Measurements from ENCODE around the gene MAP3K6.
A peak's percentile ranks its signal among the peaks of the same experiment; 100 is the strongest.

Gene MAP3K6

DNA sequence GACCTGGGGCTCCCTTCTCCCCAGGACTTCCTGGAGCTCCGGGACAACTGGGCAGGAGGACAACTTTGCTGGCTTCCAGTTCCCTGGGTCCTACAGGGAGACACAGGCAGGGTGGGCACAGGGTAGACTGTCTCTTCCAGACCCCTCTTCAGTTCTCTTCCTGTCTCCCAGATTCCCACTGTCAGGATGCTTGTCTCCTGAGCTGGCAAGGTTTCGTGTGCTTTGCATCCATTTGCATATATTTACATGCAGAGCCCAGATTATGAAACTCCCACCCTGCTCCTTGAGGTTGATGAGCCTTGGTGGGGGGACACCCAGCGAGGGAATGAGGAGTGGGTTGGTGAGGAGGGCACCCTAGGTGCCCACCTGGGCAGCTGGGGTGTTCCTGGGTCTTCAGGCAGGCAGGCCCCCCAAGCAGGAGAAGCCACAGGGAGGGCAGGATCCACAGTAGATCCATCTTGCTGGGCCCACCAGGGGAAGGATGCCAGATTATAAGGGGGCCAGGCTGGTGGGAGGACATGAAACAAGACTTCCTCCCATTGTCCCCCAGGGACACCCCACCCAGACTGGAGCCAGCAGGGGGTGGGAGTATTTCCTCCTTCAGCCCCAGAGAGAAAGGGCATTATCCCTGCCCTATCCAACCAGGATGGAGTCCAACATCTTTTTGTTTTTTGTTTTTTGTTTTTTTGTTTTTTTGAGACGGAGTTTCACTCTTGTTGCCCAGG, 7.8 kb upstream of the MAP3K6 start, which contains the start of gene FCN3:
FCN3 (minus strand) TSS at position 463 of the 725 bp plus-strand sequence; CDS start at position 457, 6 bp downstream.
- DNase-seq, result no peak

DNA sequence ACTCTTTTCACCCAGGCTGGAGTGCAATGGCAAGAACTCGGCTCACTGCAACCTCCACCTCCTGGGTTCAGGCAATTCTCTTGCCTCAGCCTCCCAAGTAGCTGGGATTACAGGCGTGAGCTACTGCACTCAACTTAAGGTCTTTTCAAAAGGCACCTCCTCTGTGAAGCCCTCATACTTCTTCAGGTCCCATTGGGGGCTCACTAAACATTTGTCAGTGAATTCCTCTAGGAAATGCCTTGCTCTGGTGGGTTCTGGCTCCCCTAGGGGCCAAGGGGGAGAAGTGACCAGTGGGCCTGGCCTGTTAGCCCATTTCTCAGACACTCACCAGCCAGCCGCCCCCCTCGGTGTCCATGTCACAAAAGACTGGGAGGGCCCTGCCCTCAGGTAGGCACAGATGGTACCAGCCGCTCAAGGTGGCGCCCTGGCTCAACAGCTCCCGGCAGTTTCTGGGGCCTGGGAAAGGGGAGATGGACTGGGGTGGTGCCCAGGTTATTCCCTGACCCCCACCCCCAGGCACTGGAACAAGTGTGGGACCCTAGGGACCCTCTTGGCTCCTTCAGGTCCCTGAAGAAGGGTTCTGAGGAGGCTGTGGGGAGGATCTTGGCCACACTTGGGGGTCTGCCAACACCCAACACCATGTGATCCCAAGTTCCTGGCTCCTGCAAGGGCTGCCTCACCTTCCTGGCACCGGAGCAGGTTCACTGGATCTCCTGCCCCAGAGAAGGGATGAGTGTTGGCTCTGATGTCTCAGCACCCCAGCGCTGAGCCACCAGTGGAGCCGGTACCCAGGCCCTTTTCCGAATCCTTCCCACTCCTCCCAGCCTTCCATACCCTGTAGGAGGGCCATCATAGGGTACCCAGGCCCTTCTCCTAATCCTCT, 6.3 kb upstream of the MAP3K6 start:
- no peak for DNase-seq

DNA sequence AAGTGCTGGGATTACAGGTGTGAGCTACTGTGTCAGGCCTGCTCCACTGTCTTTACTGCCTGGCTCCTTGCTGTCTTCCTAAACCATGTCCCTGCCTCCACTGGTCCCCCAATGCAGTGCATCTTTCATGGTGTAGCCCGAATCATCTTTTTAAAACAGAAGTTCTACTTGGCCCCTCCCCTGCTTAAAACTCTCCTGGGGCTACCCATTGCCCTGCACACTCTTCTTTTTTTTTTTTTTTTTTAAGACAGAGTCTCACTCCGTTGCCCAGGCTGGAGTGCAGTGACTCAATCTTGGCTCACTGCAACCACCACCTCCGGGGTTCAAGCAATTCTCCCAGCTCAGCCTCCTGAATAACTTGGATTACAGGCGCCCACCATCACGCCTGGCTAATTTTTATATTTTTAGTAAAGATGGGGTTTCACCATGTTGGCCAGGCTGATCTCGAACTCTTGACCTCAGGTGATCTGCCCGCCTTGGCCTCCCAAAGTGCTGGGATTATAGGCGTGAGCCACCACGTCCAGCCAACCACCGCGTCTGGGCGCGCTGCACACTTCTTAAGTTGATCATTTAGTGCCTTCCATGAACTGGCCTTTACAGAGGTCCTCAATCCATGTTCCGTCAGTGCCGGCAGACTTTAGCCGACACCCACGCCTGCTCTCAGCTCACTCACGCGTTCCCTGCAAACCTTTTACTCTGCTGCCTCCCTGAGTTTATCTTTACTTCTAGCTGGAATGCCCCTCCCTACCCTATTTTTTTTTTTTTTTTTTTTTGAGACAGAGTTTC, 5.5 kb upstream of the MAP3K6 start:
- DNase-seq, result no peak

DNA sequence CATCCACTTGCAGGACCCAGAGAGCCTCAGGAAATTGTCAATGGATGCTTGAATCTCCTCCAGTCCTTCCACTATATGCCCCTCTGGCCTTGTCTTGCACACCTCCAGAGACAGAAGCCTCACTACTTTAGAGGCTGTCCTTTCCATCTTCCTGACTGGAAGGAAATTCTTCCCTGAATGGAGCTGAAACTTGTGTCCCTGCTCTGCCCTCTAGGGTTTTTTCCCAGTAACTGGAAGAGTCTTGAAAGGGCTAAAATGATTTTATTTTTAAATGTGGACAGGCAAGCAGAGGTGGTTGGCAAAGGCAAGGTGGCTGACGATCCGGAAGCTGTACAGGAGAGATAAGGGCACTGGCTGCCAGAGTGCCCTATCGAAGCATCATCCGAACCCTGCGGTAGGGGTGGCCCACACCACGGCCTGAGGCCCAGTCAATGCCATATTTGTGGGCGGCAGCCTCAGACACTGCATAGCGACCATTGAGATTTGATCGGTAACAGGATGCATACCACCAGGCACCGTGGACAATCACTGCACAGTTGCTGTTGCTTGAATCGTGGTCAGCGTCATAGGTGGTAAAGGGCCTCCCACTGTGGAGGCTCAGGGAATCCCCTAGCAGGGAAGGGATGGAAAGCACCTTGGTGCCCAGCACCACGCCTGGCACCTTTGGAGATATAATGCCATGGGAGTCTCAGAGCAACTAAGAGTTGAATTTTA, 2.3 kb upstream of the MAP3K6 start:
- no peak for DNase-seq

DNA sequence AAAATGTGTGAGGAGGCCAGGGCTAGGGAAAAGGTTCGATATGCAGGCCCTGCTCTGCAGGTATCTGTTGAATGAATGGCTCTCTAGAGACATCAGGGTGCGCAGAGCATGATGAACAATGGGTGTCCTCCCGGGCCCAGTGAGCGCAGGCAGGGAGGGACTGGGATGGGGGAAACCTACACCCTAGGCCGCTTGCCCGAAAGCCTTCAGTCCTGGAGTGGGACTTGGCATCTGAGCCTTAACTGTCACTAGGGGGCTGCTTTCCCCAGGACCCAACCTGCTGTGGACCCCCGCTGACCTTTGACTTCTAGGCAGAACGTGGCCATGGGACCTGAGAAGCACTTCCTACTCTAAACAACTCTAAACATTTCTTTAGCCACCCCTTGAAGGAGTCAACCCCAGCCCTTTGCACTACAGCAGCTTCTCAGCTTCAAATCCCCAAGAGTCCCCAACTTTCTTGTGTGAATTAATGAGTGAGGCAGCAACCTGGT, 444 bp upstream of the MAP3K6 start:
- no peak for DNase-seq

DNA sequence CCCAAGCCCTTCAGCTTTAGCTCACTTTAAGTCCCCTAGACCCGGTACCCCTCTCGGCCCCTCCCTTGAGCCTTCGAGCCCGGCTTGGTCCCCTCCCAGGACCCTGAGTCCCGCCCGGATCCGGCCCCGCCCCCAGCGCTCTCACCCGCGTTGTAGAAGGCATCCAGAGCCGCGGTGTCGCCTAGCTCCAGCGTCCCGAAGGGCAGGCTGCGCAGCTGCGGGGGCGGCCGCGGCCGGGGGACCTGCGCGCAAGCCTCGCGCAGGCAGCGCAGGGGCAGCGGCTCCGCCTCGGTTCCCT, 699 bp downstream of the MAP3K6 start:
- DNase-seq, result peak; percentile 52 to 76

DNA sequence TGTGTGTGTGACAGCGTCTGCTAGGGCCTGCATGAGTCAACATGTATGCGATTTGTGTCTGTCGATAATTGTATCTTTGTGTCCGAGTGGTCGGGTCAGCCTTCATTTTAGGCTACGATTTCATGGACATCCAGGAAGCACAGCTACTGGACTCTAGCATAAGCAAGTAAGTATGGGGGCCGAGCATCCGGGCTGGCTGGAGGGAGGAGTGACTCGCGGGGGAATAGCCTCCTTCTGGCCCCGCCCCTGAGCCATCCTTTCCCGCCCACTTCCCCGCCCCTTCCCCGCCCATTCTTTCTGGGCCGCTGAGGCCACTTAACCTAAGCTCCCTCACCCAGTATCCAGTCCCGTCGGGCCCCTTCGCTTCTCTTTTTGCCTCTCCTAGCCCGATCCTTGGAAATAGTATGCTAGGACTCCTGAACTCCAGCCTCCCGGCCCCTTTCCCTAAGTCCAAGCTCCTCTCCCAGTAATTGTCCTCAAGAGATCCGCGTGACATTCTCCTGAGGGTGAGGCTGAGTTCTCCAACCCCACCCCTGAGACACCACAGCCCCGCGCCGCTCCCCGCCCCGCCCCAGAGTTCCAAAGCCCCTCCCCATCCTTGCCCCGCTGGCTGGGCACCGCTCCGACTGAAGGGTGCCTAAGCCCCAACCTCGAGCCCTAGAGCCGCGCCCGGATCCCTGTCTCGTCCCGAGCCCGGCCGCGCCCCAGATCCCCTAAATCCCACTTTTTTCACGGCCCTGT, 1.2 kb downstream of the MAP3K6 start:
- DNase-seq, result peak; percentile 79 to 85

DNA sequence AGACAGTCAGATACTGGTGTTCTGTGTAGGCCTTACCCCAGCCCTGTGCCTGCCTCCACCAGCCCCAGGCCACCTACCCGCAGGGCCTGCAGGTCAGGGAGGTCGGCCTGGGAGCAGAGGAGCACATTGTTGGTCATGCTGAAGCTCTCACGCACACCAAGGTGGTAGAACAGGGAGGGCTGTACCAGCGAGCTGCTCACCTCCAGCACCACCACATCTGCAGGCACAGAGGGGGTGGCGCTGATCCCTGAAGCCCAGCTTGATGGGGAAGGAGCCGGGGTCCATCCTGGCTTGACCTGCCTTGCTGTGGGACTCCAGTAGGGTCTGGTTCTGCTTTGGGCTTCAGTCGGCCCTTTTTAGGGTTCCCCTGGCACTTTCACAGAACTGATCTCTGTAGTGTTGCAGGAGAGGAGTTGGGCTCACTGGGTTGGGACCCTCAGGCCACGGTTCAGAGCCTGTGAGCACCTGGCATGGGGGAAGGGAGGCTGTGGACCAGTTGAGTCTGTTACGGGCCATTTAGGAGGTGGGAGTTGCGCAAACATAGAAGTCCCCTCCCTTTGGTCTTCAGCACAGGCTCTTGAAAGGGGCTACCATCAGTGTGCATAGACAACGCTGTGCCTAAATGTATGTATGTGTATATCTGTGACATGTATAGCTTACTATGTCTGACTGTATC, 1.9 kb downstream of the MAP3K6 start:
- no peak for DNase-seq

DNA sequence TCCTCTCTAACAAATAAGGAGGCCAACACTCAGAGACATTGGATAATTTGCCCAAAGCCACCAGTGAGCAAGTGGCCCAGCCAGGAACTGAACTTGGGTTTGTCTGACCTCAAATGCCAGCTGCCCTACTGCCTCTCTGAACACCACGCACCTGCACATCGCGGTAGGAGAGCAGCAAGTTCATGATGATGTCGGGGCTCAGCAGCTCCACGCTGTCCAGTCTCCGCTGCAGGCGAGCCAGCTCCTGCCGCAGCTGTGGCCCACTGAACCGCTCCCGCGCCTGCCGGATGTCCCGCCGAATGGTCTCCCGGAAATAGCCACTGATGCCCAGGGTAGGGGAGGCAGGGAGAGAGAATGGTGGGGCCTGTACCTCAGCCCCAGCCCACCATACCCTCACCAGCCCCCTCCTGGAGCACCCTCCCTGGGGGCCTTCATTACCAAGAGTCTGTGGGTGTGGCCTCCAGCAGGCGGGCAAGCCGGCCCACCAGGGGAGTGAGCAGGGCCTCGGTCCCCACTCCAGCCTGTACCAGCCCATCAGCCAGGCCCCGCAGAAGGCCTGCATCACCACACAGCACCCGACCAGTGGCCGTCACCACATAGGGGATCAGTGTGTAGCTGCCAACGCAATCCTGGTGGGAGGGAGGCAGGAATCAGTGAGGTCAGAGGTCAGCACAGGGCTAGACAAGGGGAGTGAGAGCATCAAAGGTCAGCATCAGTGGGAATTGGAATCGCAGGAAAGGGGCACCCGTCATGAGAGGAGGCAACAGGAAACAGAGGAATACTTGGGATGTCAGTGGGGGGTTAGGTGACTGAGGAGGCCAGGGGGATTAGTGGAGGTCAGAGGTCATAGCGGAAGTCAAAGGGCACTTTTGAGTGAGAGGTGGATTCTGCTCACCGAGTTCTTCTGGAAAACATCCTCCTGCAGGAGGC, 2.7 kb downstream of the MAP3K6 start:
- DNase-seq, result no peak

DNA sequence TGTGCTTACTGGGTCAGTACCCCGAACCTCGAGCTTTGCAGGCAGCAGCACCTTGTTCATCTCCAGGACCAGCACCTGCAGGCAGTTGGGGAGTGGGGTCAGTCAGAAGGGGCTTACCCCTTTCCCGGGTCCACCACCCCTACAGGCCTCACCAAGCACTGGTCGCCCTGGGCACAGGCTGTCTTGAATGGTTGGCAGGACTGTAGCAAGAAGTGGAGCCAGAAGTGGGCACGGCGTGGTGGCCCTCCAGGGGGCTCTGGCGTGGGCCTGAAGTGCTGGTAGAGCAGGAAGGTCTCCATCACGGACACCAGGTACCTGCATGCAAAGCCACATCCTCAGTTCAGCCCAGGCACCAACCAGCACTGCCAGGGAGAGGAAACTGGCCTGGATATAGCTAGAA, 5.2 kb downstream of the MAP3K6 start:
- DNase-seq, result no peak

DNA sequence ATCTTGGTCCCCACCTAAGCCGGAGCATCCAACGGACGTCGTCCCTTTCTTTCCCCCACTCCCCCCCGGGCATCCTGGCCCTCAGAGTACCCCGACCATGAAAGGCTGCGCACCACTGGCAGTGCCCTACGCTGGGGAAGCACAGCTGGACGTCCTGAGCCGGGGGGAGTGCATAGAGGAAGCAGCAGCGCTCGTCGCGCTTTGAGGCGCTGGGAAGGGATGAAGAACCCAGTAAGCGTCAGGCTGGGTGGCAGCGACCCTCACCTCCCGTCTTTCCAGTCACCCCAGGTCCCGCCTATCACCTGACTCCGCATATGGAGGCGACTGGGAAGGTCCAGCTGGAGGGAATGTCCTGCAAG, 5.7 kb downstream of the MAP3K6 start:
- DNase-seq, result no peak

DNA sequence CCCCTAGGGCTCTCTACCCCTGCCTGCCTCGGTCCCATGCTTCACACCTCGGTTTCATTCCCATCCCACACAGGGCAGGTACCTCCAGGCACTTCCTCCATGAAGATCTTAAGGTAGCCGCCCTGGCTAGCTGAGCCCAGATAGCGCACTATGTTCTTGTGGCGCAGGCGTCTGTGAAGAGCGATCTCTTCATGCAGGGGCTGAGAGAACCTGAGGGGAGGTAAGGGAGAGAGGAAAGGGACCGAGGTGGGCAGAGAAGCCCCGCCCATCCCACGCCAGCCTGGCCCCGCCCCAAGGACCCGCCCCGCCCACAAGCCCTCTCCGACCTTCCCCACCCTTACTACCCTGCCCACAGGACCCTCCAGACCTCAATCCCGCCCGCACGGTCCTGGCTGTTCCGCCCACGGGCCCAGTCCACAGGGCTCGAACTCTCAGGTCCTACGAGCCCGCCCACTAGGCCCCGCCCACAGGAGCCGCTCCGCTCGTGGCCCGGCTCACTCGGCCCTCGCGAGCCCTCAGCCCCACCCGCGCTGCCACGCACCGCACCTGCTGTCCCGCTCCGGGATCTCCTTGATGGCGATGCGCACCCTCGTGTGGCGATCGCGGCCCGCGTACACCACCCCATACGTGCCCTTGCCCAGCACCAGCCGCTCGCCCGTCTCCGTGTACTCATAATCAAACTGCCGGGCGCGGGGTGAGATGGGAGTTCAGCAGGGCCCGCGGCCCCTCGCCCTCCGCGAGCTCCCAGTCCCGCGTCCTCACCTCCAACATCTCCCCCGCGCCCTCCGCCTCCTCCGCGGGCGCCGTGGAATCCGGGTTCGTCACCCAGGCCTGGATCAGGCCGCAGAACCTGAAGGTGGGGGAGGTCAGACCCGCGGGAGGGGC, 6.4 kb downstream of the MAP3K6 start:
- DNase-seq, result peak; percentile 39 to 72

DNA sequence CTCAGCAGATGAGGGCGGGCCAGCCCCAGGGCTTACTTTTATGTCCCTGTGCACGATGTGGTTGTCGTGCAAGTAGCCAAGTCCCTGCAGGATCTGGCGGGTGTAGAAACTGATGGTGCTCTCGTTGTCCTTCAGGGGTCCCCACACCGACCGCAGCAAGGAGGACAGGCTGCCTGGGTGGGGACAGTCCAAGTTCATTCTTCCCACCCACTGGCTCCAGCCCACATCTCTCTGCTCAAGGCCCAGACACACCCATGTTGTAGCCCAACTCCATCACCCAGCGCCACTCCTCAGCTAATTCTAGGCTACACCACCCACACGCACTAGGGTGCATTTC, 7.0 kb downstream of the MAP3K6 start:
- no peak for DNase-seq

DNA sequence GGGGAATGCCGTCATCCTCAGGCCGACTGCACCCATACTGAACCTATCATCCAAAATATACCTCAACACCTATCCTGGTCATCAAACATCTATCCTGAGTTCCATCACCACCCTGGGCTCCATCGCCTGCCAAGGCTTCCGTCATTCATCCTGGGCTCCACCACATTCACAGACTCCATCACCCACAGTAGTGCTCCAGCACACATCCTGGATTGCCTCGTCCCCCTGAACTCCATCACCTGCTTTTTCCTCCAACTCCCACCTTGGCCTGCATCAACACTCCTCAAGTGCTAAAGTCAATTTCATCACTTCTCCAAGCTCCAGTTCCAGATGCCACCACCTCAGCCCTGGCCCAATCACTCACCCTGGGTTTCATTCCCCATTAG, 7.8 kb downstream of the MAP3K6 start:
- no peak for DNase-seq

DNA sequence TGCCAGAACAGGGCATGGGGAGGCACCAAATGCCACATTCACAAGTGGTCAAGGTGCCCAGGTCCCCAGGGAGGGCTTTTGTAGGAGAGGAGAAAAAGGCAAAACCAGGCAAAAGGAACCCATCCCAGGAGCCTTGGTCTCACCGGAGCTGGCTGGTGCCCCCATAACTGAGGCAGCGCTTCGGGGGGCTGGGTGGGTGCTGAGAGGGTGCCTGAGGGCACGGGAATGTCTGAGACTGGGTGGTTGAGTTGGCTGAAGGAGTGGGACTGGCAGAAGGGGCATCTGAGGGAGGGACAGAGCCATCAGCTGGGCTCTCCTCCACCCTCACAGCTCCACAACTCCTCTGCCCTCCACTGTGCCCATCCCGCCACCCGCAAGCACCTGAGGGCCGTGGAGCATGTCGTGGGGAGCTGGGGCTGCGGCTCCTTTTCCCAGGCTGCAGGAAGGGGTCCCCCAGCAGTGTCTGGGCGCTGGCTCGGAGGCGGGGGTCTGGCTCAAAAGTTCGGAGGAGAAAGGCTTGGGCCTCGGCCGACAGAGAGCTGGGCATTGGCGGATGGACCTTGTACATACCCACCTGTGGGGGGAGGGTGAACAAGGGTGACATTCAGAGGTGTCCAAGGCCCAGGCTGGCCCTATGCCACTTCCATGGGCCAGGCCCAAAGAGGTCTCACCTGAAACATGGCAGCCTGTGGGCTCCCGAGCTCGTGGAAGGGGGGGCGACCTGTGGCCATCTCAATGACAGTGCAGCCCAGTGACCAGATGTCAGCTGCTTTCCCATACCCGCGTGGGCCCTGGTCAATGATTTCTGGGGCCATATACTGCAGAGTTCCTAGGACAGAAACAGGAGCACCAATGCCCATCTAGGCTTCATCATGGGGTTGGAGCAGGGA, 8.5 kb downstream of the MAP3K6 start:
- DNase-seq, result no peak

DNA sequence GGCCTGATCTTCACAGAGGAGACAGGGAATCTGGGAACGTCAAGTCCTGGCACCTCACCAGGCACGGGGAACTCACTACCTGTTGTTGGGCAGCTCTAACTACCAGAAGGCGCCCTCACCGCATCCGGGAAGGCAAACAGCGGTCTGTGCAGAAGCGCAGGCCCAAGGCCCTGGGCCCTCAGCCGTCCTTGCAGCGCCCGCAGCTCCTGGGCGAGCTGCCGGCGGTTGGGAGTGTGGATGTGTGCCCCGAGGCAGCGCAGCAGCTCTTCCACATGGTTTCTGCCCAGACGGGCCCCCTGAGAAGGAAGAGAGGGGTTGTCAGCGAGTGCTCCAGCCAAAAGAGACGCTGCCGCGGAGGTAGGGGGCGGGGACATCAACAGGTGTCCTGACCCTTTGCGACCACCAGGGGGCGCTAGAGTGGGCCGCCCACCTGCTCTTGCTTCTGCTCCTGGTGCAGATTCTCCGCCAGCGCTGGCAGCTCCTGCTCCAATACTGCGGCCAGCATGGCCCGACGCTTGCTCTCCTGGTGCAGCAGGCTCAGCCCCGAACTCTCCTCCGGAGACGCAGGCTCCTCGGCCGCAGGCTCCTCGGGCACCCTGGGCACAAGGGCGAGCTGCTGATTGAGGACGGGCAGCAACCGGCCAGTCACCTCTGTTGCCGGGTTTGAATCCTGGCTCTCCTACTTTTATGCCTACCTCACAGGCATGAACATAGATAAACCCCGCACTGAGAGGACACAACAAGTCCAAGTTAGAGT, 9.3 kb downstream of the MAP3K6 start:
- DNase-seq, result peak; percentile 81 to 87

DNA sequence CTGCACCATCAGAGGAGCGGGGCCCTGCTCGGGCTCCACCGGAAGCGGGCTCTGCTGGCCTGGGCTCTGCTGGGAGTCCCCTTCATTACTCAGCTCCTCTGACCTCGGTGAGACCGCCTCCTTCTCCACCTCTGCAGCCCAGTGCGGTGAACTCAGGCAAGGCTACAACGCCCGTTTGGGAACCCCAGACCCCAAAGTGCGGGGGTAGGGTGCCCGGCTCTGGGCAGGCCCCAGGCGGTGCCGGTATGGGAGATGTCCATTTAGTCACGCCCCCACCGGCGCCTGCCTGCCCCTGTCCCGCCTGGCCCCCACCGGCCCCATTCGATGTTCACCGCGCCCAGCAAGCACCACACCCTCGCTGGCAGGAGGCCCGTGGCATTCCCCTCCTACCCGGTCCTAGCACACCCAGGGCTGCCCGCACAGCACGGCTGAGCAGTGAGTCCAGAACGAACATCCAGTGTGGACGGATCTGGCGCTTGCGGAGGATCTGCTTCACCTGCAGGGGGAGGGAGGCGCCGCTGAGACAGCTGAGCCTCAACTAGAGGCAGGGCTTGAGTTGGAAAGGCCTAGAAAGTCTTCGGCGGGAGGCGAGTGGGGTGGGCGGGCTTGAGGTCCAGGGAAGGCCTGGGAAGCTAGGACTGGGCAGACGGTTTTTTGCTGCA, 10.0 kb downstream of the MAP3K6 start:
- DNase-seq, result peak; percentile 10 to 61

Data from CD4-positive, alpha-beta T cell treated with Interferon alpha-2 for 1 hour (primary cell).